Bone marrow (tissue), 2 donors: Measurements from ENCODE around the gene TOPORS.
A peak's percentile ranks its signal among the peaks of the same experiment; 100 is the strongest.
"Not testable (repeated sequence)": the region's sequence is repeated elsewhere in the genome, so short reads cannot be mapped to it uniquely, and the experiment has no call there.

Experiments used
- DNase-seq, 2 donors: peaks; one replicate each; lab custom pipeline; 2025; lab: John Stamatoyannopoulos, UW

Gene TOPORS

DNA sequence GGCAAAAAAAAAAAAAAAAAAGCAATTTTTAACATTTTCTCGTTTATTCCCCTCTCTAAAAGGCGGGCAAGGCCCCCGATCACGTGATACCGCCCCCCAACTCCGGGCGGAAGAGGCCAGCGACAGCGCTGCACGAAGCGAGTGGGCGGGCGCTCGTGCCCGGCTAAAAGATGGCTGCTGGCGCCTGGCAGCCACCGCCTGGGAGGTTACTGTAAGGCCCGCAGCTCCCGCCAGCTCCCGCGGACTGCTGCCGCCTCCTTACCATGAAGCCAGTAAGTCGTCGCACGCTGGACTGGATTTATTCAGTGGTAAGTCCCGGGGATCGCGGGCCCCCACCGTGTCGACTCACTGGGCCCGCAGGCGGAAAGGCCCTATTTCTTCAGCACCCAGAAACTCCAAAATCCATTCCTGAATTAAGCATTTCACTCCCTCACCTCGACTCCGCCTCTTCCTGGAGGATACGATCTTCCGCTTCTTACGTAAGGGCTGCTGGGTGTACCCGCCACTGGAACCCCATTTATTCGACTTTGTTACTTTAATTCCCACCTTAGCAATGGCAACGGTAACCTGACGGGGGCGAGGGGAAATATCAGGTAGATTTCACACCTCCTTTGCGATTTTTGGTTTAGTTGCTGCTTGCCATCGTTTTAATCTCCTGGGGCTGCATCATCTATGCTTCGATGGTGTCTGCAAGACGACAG is at the start of gene TOPORS, which contains the start of gene SMIM27:
TSS of gene TOPORS (minus strand) at position 415 of the 701 bp plus-strand sequence. CDS start at position 265, 150 bp downstream.
TSS of gene SMIM27 (plus strand) at position 156 of the 701 bp plus-strand sequence. CDS start at position 264, 108 bp downstream.
- peak; percentile 77 to 84 for DNase-seq

DNA sequence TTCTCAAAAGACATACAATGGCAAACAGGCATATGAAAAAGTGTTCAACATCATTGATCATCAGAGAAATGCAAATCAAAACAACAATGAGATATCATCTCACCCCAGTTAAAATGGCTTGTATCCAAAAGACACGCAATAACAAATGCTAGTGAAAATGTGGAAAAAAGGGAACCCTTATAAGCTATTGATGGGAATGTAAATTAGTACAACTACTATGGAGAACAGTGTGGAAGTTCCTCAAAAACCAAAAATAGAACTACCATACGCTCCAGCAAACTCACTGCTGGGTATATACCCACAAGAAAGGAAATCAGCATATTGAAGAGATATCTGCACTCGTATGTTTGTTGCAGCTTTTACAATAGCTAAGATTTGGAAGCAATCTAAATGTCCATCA is 46.6 kb upstream of the TOPORS start:
- DNase-seq, result not testable (repeated sequence)

DNA sequence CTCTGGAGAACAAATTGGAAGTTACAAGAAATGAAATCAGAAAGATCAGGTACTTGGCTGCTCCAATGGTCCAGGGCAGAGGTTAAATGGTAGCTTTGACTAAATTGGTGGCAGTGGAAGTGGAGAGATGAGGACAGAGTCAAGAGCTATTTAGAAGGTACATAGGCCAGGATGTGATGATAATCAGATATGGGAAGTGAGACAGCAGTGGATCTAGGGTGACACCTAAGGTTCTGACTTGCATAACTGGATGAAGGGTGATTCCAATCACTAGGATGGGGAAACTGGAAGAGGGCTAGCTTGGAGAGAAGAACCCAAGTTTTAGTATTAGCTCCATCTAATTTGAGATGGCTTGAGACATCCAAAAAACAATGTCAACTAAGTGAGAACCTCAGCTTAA is 44.5 kb upstream of the TOPORS start:
- DNase-seq, result no peak

DNA sequence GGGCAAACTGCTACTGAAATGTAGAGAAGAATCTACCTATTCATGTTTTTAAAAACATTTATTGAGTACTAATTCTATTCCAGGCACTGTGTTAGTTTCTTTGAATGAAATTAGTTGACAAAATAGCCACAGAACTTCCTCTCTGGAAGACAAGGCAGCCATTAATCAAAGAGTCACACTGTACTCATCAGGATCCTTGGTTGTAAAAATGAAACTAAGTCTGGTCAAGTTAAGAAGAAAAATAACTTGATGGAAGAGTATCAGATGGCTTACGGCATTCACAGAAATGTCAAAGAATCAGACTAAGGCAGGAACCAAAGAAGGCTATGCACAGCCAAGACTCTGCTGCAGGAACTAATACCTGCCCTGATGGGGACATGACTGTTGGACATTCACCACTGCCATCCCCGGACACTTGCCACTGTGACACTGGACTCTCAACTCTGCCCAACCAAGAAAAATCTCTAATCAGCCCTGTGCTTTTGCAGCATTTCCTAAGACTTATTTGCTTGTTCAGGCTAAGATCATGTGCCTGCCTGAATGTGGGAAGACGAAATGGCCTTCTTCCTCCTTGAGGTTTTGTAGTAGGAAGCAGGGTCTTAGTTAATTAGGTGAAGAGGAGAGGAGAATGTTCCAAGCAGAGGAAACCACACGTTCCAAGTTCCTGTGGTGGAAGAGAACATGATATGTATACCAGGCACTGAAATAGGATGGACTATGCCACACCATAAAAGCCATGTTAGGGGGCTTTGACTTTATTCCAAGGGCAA is 43.9 kb upstream of the TOPORS start:
- no peak for DNase-seq

DNA sequence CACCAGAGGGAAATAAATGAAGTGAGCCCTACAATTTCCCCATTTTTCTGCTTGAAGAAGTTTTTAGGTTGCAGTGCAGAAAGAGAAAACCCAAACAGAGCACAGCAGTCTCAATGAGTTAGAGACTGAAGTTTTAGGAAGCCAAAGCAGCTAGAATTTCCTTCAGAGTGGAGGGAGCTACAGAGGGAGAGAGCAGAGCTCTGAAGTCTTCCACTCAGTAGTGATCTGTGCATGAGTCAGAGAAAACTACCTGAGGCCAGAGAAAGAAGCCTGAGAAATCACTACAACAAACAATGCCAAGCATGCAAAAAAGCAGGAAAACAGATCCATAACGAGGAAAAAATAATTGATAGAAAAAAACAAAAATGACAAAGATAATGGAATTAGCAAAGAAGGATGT is 38.5 kb upstream of the TOPORS start:
- no peak for DNase-seq

DNA sequence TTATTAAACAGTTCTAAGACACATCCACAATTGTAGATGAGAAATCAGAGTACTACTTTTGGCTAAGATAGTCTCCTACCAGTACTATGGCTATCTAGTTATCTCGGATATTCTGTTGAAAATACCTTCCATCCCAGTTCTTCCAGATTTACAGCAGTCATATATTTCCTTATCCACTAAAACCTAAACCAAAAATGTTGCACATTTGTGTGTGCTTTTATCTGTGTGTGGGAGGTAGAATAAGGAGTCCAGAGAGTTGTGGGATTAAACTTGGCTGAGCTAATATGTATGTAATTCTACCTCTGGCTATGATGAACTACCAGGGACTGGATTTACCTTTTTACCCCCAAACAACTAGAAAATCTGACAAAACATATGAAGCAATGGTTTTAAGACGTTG is 38.1 kb upstream of the TOPORS start:
- DNase-seq, result no peak

DNA sequence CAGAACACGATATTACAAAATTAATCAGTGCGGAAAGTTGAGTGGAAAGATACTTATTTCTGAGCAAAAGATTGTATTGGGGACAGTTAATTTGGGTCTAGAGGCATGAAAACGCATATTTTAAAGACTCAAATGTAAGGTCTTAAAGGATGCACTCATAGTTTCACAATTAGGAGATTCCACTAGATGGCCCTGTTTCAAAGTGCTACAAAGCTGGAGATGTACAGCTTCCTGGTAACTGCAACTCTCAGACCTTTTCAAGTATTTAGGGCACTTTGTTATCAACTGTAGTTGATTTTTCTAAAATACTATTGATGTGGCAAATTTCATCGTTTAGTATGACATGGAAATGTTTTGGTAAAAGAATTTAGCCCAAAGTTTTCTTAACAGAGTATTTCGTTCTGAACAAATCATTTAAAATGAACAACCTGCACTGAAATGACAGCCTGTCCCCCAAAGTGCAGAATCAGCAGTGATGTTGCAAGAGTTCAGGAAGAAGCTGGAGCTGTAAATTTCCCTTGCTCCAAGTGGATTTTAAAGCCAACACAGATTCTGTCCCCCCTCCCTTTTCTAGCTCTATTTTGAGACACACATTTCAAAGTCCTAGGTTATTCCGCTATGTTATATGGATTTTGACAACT is 36.8 kb upstream of the TOPORS start:
- peak in 1 of 2 donors; percentile 29 for DNase-seq

DNA sequence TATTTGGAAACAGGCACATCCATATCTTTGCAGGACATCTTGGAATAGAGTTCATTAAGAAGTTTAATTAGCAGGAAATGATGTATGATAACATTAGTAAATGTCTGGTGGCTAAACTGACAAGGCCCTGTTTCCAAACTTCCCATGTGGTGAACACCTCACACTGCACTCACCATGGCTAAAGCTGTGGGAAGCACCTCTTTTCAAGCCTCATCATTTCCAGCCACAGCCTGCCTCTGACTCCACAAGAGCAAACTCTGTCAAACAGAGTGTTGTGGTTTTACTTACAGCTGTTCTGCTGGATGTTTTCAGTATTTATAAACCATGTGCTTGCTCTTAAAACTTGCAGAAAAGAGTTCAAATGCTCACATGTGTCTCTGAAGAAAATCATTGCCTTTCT is 35.5 kb upstream of the TOPORS start:
- no peak for DNase-seq

DNA sequence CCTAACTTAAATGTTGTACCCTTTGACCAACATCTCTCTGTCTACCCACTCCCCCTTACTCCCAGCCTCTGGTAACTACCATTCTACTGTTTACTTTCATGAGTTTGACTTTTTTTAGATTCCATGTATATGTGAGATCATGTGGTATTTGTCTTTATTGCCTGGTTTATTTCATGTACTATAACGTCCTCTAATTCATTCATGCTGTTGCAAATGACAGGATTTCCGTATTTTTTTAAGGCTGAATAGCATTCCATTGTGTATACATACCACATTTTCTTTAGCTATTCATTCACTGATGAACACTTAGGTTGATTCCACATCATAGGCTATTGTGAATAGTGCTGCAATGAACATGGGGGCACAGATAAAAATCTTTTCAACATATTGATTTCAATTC is 32.4 kb upstream of the TOPORS start:
- no peak for DNase-seq

DNA sequence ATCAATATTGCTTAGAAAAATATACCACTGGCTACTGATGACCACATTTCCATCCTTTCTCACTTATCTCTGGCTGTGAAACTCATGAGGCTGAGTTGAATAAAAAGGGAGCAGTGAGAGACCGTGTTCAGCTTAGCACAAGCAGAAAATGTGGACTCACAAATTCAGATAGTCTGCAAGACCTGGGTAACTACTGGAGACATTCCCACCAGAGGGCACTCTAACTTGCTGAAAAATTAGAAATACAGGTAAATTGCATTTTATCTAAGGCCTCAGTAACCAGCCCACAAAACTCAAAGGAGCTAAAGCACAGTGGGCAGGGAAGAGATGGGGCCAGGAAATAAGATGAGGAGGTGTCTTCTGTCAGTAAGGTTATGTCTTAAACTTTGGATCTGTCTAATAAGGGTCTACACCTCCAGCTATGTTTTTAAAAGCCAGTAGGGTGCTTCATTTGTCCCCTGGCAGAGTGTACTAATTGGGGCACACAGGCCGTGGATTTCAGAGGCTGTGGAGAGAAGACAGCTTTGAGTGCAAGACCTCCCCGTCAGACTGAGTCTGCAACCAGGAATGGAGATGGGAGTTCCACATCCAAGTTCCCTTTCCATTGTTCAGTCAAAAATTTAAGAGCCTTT is 29.2 kb upstream of the TOPORS start:
- DNase-seq, result peak in 1 of 2 donors; percentile 10

DNA sequence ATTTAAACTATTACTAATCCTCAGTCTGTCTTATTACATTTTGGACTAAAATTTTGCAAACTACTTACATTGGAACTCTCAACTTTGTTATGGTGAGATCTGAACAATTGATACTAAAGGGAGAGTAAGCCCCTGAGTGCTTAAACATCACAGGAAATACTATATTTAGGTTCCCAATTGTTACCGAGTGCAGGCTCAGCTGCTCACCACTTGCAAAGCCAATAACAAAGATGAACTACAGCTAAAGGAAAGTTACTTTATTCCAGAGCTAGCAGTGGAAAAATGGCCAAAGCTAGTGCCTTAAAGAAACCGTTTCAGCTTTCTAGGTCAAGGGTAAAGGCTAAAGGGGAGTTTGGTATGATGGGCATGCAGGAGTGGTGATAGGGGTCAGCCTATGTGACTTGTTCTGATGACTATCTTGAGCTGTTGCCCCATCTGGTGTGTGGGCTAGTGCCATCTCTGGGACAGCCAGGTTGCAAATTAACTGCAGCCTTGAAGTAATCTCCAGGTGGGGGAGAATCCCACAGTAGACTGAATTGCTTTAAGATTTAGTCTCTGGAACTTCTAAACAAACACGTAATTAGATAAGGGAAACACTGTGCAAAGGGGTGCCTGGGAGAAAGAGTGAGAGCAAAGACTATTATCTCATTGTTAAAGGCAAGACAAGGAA is 28.4 kb upstream of the TOPORS start:
- no peak for DNase-seq

DNA sequence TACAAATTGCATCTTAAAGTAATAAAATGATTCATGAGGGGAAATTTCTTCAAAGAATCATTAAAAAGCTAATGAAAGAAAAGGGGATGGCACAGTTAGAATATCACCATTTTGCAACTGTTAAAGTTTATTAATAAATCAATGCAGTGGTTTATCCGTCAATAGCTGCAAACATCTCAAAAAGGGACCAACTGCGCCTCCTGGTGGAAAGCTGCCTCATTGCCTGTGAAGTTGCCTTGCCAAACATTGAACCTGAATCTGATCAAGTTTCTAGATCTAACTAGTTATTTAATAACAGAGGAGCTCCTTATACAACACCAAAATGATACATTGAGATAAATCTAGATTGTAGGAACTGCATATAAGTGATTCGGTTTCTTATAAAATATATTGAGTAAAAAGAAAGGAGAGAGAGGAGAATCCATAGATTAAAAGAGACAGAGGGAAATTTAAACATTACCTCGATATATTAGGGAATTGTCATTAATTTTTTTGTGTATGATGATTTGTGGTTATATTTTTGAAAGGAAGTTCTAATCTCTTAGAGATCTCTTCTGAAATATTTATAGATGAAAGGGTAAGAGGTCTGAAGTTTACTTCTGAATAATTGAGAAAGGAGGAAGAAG is 27.4 kb upstream of the TOPORS start:
- DNase-seq, result peak; percentile 5 to 22

DNA sequence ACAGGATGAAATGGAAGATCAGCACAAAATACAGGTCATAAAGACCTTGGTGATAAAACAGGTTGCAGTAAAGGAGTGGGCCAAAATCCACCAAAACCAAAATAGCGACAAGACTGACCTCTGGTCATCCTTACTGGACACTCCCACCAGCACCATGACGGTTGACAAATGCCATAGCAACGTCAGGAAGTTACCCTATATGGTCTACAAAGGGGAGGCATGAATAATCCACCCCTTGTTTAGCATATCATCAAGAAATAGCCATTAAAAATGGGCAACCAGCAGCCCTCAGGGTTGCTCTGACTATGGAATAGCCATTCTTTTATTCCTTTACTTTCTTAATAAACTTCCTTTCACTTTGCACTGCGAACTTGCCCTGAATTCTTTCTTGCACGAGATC is 26.6 kb upstream of the TOPORS start:
- DNase-seq, result no peak

DNA sequence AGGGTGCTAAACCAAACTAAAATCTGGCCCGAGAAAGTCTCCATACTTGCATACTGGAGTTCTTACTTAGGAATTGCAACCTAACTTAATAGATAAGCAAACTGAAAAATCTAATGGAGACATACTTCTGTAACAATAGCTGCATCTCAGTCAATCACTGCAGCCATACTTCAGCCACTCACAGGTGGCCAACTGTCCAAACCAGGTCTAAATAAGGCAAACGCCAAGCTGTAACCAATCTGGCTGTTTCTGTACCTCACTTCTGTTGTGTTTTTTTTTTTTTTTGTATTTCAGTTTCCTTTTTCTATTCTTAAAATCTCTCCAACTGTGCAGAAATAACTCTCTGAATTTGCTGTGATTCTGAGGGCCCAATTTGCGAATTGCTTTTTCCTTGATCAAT is 24.9 kb upstream of the TOPORS start:
- DNase-seq, result no peak

DNA sequence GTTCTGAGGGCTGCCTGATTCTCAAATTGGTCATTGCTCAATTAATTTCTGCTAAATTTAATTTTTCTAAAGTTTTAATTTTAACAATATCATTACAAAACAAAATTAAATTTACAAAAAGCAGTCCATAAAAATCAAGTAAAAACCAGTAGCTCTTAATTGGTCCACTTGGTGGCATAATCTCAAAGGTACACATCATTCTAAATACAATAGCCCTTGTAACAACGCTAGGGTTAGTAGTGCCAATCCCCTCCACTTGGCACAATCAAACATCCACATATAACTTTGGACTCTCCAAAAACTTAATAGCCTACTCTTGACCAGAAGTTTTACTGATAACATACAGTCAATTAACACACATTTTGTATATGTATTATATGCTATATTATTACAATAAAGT is 22.5 kb upstream of the TOPORS start:
- no peak for DNase-seq

DNA sequence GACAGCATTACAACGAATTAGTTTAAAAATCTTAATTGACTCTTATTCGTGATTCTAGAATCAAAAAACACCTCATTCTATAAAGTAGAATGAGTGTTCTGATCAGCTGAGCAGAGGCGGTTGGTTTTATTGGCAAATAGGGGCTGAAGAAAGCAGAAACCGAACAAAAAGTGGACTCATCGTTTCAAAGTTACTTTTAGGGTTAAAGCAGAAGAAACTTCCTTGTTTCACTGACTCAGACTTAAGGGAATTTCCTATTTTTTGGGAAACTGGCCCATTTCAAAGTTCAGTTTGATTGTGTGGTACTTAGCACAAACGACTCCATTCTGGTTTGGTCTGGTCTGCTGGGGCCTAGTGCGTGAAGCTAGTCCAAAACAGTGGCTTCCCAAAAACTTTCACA is 21.4 kb upstream of the TOPORS start:
- DNase-seq, result no peak

DNA sequence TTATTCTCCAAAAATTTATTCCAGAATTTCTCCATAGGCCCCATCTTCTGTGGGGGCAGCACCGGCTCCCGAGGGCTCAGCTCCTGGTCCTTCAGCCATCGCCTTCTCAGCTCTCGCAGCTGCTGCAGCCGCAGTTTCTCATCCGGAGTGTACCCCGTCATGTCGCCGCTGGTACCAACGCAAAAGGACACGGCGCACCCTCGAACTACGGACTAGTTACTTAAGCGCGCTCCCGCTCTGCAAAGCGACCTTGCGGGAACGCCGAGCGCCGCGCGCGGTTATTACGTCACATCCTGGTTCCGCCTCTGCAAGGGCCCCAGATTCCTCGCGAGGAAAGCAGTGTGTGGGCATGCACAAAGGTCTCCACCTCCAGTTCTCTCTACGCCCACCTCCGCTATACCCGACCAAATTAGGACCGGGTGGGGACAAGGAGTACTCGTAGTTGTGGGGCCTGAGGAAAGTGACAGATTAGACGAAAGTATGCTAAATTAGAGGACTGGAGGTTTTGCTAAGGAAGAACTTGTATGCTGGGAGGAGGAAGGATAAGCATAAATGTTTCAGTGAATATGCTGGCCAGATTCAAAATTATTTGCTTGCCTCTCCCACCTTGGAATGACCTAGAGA is 20.6 kb upstream of the TOPORS start, which contains the start of gene NDUFB6:
TSS of gene NDUFB6 (minus strand) at position 260 of the 624 bp plus-strand sequence. CDS start at position 161, 99 bp downstream.
- peak; percentile 78 to 91 for DNase-seq

DNA sequence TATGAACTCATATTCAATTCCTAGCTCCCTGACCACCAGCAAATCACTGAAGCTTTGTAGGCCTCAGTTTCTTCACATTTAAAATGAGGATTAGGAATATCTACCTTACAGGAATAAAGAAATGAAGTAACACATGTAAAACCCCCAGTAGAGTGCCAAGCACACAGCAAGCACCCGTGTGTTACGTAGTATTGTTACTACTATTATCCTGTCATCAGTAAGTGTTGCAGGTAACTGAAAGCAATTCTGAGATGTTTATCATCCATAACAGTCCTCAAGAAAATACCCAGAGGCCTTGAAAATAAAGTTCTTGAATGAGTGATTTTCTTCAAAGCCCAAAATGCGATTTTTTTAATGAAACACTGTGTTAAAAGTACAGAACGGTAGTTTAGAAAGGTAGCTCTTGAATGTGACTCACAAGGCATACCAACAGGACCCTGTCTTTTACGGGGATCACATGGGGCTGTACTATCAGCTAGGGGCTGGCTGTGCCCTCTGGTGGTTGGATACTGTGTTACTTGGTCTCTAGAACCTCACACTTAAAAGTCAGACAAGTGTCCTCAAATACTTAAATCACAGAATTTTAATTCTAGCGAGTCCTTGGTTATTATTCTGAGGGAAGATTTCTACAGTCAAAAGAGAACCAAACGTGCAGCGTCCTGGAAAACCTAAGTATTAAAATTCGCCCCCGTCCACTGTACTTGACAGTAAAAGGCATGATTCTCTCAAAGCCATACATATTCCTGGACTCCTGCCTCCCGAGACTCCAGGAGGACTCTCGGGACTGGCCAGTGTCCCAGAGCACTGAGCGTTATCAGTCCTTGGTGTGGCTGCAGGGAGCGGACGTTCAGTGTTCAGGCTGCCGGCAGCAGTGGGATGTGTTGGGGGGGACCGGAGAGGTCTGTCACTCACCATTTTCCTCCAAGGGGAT is 19.8 kb upstream of the TOPORS start:
- peak in 1 of 2 donors; percentile 76 for DNase-seq

DNA sequence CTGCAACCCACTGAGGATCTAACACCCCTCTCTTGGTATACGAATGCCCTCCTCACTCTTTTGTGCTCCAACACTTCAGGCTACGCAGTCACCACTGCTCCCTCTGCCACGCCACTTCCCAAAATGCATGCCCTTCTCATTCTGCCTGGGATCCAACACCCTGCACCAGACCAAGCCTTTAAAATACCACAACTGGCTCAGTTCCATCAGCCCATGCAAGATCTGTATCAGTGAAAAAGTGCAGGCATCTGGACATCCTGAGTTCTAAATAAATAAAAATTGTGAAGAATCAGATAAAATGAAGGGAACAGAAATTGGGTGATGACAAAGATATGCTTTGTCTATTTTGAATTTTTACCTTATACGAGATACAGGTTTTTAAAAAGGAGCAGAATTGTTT is 17.9 kb upstream of the TOPORS start:
- no peak for DNase-seq

DNA sequence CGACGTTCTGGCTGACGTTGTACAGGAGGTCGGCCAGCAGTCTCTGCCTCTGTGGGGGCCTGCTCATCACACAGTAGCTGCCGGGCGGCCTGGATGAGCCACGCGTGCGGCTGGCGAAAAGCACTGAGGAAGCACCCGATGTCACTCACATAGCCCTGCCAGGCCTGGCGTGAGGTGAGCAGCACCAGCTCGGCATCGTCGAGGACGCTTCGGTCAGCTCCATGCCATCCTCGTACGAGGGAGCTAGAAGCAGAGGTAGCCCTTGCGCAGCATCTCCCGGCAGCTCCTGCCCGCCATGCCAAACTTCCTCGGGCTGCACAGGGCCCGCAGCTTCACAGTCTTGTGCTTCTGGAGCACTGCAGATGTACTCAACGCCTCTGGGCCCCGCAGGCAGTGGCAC is 14.4 kb upstream of the TOPORS start:
- no peak for DNase-seq
